K562 (cell line): ENCODE measurements around the gene HSD17B12. TPM values are rescaled to one million over a fixed set of nuclear protein-coding genes. Genes with fewer than 3 reads are reported as not detected.

ENCODE experiments used
- ATAC-seq: fragments of 200-7000 bp; cut with Tn5 transposase; 3 replicates; pipeline ENCODE4 v1.9.1; 2020; ENCODE audit warnings: moderate library complexity
- BruUV-seq: library from RNA; stranded (reverse); fragments of 400-500 nt; replicated peaks from 2 replicates; lab custom pipeline; 2021; lab: Mats Ljungman, UMichigan
- CTCF ChIA-PET: fragments of 300-600 bp; formaldehyde crosslinking; extraction: SDS; loops from one replicate; lab custom pipeline; 2021; ENCODE audit warnings: low intra/inter-chr PET ratio; lab: Yijun Ruan, JAX
- POLR2A ChIA-PET: fragments of 300-600, 350-650 bp; sonication (Branson Sonifier 250); formaldehyde crosslinking; extraction: SDS; loops from one replicate; lab custom pipeline; 2021; ENCODE audit warnings: antibody characterized with exemption, inconsistent platforms; lab: Yijun Ruan, JAX
- DNase-seq, 4 experiments: peaks; one replicate each; pipeline versions ENCODE4 v3.0.0 to v3.0.0-alpha.2; 2011 to 2018; ENCODE audit warnings: low spot score in 3 of 4, mixed read lengths in 3 of 4; ENCODE audit errors: extremely low read depth in 1 of 4
- FAIRE-seq: peaks from 2 replicates; lab custom pipeline; 2011; peaks lifted over from hg19 to GRCh38; lab: Jason Lieb, UNC
- H2AFZ ChIP-seq: 2 replicates; pipeline ENCODE4 v1.6.0; 2011; ENCODE audit warnings: low read depth, low read length, control low read depth, inconsistent platforms
- H3K27ac ChIP-seq: fragments of 200-600 bp; 3 replicates; pipeline ENCODE4 v1.8.0; 2011; ENCODE audit warnings: low read depth, mild to moderate bottlenecking, control low read depth, inconsistent platforms, low read length, moderate library complexity, mixed read lengths; ENCODE audit errors: extremely low read depth
- H3K27me3 ChIP-seq, 2 experiments: fragments of 300-600 bp in 1 of 2; 2 replicates in 1 of 2; 3 replicates in 1 of 2; pipeline versions ENCODE4 v1.6.0 to v1.8.0; 2011; ENCODE audit warnings: inconsistent platforms in 2 of 2, low read length in 2 of 2, mild to moderate bottlenecking in 1 of 2, mixed read lengths in 1 of 2, moderate library complexity in 1 of 2; ENCODE audit not compliant: control insufficient read depth in 2 of 2, insufficient read depth in 2 of 2
- H3K36me3 ChIP-seq: fragments of 300-600 bp; 3 replicates; pipeline ENCODE4 v1.8.0; 2011; ENCODE audit warnings: mild to moderate bottlenecking, low read length, inconsistent platforms; ENCODE audit not compliant: control insufficient read depth, insufficient read depth
- H3K4me1 ChIP-seq, 2 experiments: fragments of 200-600 bp in 1 of 2; replicated peaks in 1 of 2; 2 replicates in 1 of 2; 3 replicates in 1 of 2; pipeline versions ENCODE4 v1.5.1 to v1.8.0; 2011; ENCODE audit warnings: inconsistent platforms in 2 of 2, low read length in 2 of 2, mild to moderate bottlenecking in 1 of 2, mixed read lengths in 1 of 2, moderate library complexity in 1 of 2; ENCODE audit not compliant: control insufficient read depth in 2 of 2, insufficient read depth in 2 of 2
- H3K4me2 ChIP-seq: 2 replicates; pipeline ENCODE4 v1.6.1; 2011; ENCODE audit warnings: low read length, control low read depth, inconsistent platforms, mixed read lengths; ENCODE audit not compliant: insufficient read depth
- H3K4me3 ChIP-seq: fragments of 200-600 bp; sonication (generic), shearing (Covaris generic); 2 replicates; pipeline ENCODE4 v1.5.1; 2016; ENCODE audit warnings: control low read depth, inconsistent platforms
- H3K79me2 ChIP-seq: fragments of 200-600 bp; 3 replicates; pipeline ENCODE4 v1.8.0; 2011; ENCODE audit warnings: low read length, inconsistent platforms; ENCODE audit not compliant: control insufficient read depth, insufficient read depth
- H3K9ac ChIP-seq, 2 experiments: 2 replicates each; pipeline versions ENCODE4 v1.6.0 to v1.6.1; 2011; ENCODE audit warnings: low read depth in 2 of 2, low read length in 2 of 2, control low read depth in 1 of 2, inconsistent platforms in 1 of 2, mild to moderate bottlenecking in 1 of 2, mixed read lengths in 1 of 2; ENCODE audit not compliant: insufficient read depth in 1 of 2
- H3K9me1 ChIP-seq: one replicate; pipeline ENCODE4 v1.6.0; 2011; ENCODE audit warnings: inconsistent platforms, mild to moderate bottlenecking, low read length, moderate library complexity; ENCODE audit not compliant: control insufficient read depth, insufficient read depth
- H3K9me3 ChIP-seq: replicated peaks from 2 replicates; pipeline ENCODE4 v1.5.1; 2011; ENCODE audit warnings: low read depth, low read length, inconsistent platforms; ENCODE audit not compliant: control insufficient read depth, insufficient read depth
- H4K20me1 ChIP-seq: replicated peaks from 2 replicates; pipeline ENCODE4 v1.6.1; 2011; ENCODE audit warnings: low read length, inconsistent platforms, mixed read lengths; ENCODE audit not compliant: control insufficient read depth, insufficient read depth
- ARNT ChIP-seq, 2 experiments: fragments of 450-650 bp; IDR thresholded peaks; 2 replicates each; pipeline ENCODE4 v1.6.1; 2016; ENCODE audit warnings: mild to moderate bottlenecking in 1 of 2
- ATF1 ChIP-seq, 2 experiments: fragments of 450-650 bp in 1 of 2; IDR thresholded peaks; 2 replicates each; pipeline ENCODE4 v1.6.1; 2016; ENCODE audit warnings: missing compliant biosample characterization in 1 of 2, missing genetic modification characterization in 1 of 2
- ATF7 ChIP-seq: fragments of 450-650 bp; IDR thresholded peaks from 2 replicates; pipeline ENCODE4 v1.7.1; 2014; ENCODE audit warnings: mild to moderate bottlenecking, moderate library complexity
- BCL6 ChIP-seq: fragments of 250-450 bp; sonication (Bioruptor Pico); IDR thresholded peaks from 2 replicates; pipeline ENCODE4 v1.4.0; 2020
- CEBPB ChIP-seq: fragments of 450-650 bp; IDR thresholded peaks from 2 replicates; pipeline ENCODE4 v1.6.1; 2016; ENCODE audit warnings: missing genetic modification characterization, missing compliant biosample characterization
- COPS2 ChIP-seq: fragments of 450-650 bp; conservative IDR thresholded peaks from 2 replicates; pipeline ENCODE4 v1.6.1; 2016; ENCODE audit warnings: mild to moderate bottlenecking, moderate library complexity
- CREM ChIP-seq: IDR thresholded peaks from 2 replicates; pipeline ENCODE4 v1.6.1; 2014; ENCODE audit warnings: antibody characterized with exemption, low read depth
- CSDE1 ChIP-seq, 2 experiments: fragments of 450-650 bp; IDR thresholded peaks; 2 replicates each; pipeline ENCODE4 v1.6.1; 2016; ENCODE audit warnings: mild to moderate bottlenecking in 1 of 2
- ELF1 ChIP-seq: fragments of 200-800 bp; sonication (Bioruptor generic); IDR thresholded peaks from 2 replicates; pipeline ENCODE4 v1.6.1; 2016; ENCODE audit warnings: missing genetic modification characterization, missing compliant biosample characterization
- EWSR1 ChIP-seq: fragments of 450-650 bp; IDR thresholded peaks from 2 replicates; pipeline ENCODE4 v1.6.1; 2018; ENCODE audit warnings: borderline replicate concordance, mild to moderate bottlenecking, low read depth, moderate library complexity; ENCODE audit not compliant: partially characterized antibody
- FOXJ3 ChIP-seq: sonication (generic); formaldehyde crosslinking; IDR thresholded peaks from 2 replicates; pipeline ENCODE4 v1.4.0; 2020; ENCODE audit warnings: mild to moderate bottlenecking, missing genetic modification reagents
- MCM3 ChIP-seq: fragments of 450-650 bp; IDR thresholded peaks from 2 replicates; pipeline ENCODE4 v1.6.1; 2016
- NFIX ChIP-seq: fragments of 250-450 bp; sonication (Bioruptor Pico); IDR thresholded peaks from 2 replicates; pipeline ENCODE4 v1.4.0; 2020; ENCODE audit warnings: low read depth, mild to moderate bottlenecking, moderate library complexity
- NR4A1 ChIP-seq, 2 experiments: fragments of 250-450 bp in 1 of 2; fragments of 450-650 bp in 1 of 2; sonication (Bioruptor Pico) in 1 of 2; IDR thresholded peaks; 2 replicates each; pipeline versions ENCODE4 v1.4.0 to v1.6.1; 2016 to 2020; ENCODE audit warnings: mild to moderate bottlenecking in 2 of 2, missing compliant biosample characterization in 1 of 2, missing genetic modification characterization in 1 of 2, moderate library complexity in 1 of 2
- POLR2AphosphoS2 ChIP-seq: IDR thresholded peaks from 2 replicates; pipeline ENCODE4 v1.6.1; 2012; ENCODE audit warnings: low read length, improper control_type of control experiment
- RAD21 ChIP-seq, 2 experiments: fragments of 250-450 bp in 1 of 2; fragments of 450-650 bp in 1 of 2; sonication (Bioruptor Pico) in 1 of 2; formaldehyde crosslinking in 1 of 2; IDR thresholded peaks in 1 of 2; conservative IDR thresholded peaks in 1 of 2; 2 replicates each; pipeline versions ENCODE4 v1.4.0 to v1.8.0; 2020 to 2022; ENCODE audit warnings: mild to moderate bottlenecking in 2 of 2, moderate library complexity in 1 of 2
- RFX1 ChIP-seq: fragments of 450-650 bp; IDR thresholded peaks from 2 replicates; pipeline ENCODE4 v1.6.1; 2016; ENCODE audit warnings: mild to moderate bottlenecking, moderate library complexity
- SOX6 ChIP-seq: fragments of 450-650 bp; IDR thresholded peaks from 2 replicates; pipeline ENCODE4 v1.6.1; 2014; ENCODE audit warnings: mild to moderate bottlenecking
- SPI1 ChIP-seq: IDR thresholded peaks from 2 replicates; pipeline ENCODE4 v1.6.1; 2011; ENCODE audit warnings: low read depth, low read length, control low read depth, borderline replicate concordance
- USF2 ChIP-seq: sonication (generic); formaldehyde crosslinking; IDR thresholded peaks from 2 replicates; pipeline ENCODE4 v1.5.0; 2020; ENCODE audit warnings: missing genetic modification reagents
- VEZF1 ChIP-seq: fragments of 200-800 bp; sonication (Bioruptor generic); IDR thresholded peaks from 2 replicates; pipeline ENCODE4 v1.6.1; 2017; ENCODE audit warnings: missing genetic modification characterization, missing compliant biosample characterization
- ZNF586 ChIP-seq: fragments of 450-650 bp; formaldehyde crosslinking; conservative IDR thresholded peaks from 2 replicates; pipeline ENCODE4 v1.4.0; 2020; ENCODE audit warnings: mild to moderate bottlenecking, moderate library complexity
- ZNF644 ChIP-seq: fragments of 200-800 bp; sonication (Bioruptor generic); IDR thresholded peaks from 2 replicates; pipeline ENCODE4 v1.6.1; 2016; ENCODE audit warnings: low read depth, missing genetic modification characterization, missing compliant biosample characterization
- ZNF778 ChIP-seq: fragments of 450-650 bp; formaldehyde crosslinking; IDR thresholded peaks from 2 replicates; pipeline ENCODE4 v1.4.0; 2020; ENCODE audit warnings: mild to moderate bottlenecking, moderate library complexity
- WGBS: fragments of 100-300 bp; shearing (Covaris generic); methylation state at CpG from one replicate; pipeline ENCODE4 v1.1.6; 2016; ENCODE audit warnings: low coverage, mixed read lengths; ENCODE audit not compliant: insufficient coverage; ENCODE audit errors: missing lambda C conversion rate; 5-methylcytosine and 5-hydroxymethylcytosine counted together
- in situ Hi-C: fragments of 300-500 bp; cut with MboI; formaldehyde crosslinking; loops from 4 replicates; pipeline ENCODE4 v1.15.0; 2018; ENCODE audit warnings: inconsistent platforms, mixed read lengths
- intact Hi-C: fragments of 100-400 bp; cut with micrococcal nuclease; formaldehyde crosslinking; loops from 2 replicates; pipeline ENCODE4 v1.14.2; 2022
- polyA plus RNA-seq, 8 experiments: library from polyadenylated mRNA; depleted of rRNA in 4 of 8; stranded (reverse) in 5 of 8; unstranded in 3 of 8; fragments of >200 nt; fragmentation: Nextera tagmentation in 2 of 8; fragmentation: Illumina TruSeq in 1 of 8; extraction: Ambion mirVana in 2 of 8; extraction: Trizol in 1 of 8; gene quantifications; 2 replicates each; pipeline versions ENCODE4 v1.2.1 to v1.2.3, GENCODE V29; 2011 to 2014; ENCODE audit warnings: inconsistent platforms in 1 of 8, missing spikeins in 1 of 8
- total RNA-seq, 7 experiments: library from RNA; depleted of rRNA in 6 of 7; stranded (reverse); fragments of >200 nt in 6 of 7; fragmentation: Illumina TruSeq in 2 of 7; extraction: Trizol in 2 of 7; gene quantifications; 2 replicates each; pipeline versions ENCODE4 v1.2.1 to v1.2.3, GENCODE V29; 2011 to 2021; ENCODE audit warnings: low replicate concordance in 1 of 7

HSD17B12 gene
- total and polyA plus RNA-seq, 9 of the 15 experiments (the other 6 are each of a cell fraction or from before 2014, with no cell fraction given), result 9.1 to 34.5 (median 23.3) TPM

- no peaks in the 10 kb centered on the region for H4K20me1 ChIP-seq
- BruUV-seq, result no TSS peak
- CTCF ChIA-PET, result interaction anchor here (0.6 to 1.1 kb wide), 2 partner anchors 234 to 244 kb away, joined by 3 to 5 read pairs; no protein-coding TSS in a partner anchor
- H3K27me3 ChIP-seq, result no peaks in the 10 kb centered on the region
- no peaks in the 10 kb centered on the region for H3K9me1 ChIP-seq
- no peaks in the 10 kb centered on the region for H3K4me1 ChIP-seq
- peak; percentile 31; the same call in 1 of the 3 replicates for ATAC-seq
- peak; percentile 52 for FAIRE-seq
- intact Hi-C loops (loop anchor here (1.0 to 10.0 kb wide), 5 partner anchors 41 to 296 kb away; no protein-coding TSS in a partner anchor), in situ Hi-C loops (no loop called here)
- POLR2A ChIA-PET, result no interaction called here
- no peak overlapping the region for H3K9ac ChIP-seq
- no peaks in the 10 kb centered on the region for H3K36me3 ChIP-seq
- H3K27ac ChIP-seq, result no peak overlapping the region
- peak; percentile 9 to 33 (median 10) for DNase-seq
- H3K79me2 ChIP-seq, result no peaks in the 10 kb centered on the region
- H3K4me3 ChIP-seq, result no peak overlapping the region
- no peaks in the 10 kb centered on the region for H3K9me3 ChIP-seq
- WGBS, result 24% methylated on average over 7 of the region's 7 CpGs
- H3K4me2 ChIP-seq, result no peak overlapping the region
- no peak overlapping the region for H2AFZ ChIP-seq
- TF ChIP-seq ELF1 (tag) (no peak), ZNF644 (tag) (no peak), VEZF1 (CRISPR knock-in tag) (no peak), ZNF586 (CRISPR knock-in tag) (no peak), ZNF778 (CRISPR knock-in tag) (no peak), CSDE1 (IDR thresholded peaks at IDR 0.05) (no peak), ATF7 (no peak), SPI1 (no peak), NR4A1 (CRISPR knock-in tag; IDR thresholded peaks at IDR 0.05) (no peak), NR4A1 (tag; IDR thresholded peaks at IDR 0.05) (no peak), NFIX (CRISPR knock-in tag) (no peak), FOXJ3 (CRISPR knock-in tag) (no peak), EWSR1 (no peak), RAD21 (CRISPR knock-in tag; conservative IDR thresholded peaks at IDR 0.05 in 1 of 2, IDR thresholded peaks at IDR 0.05 in 1 of 2) (peak; percentile 87 to 88), CEBPB (tag) (no peak), ATF1 (CRISPR knock-in tag; IDR thresholded peaks at IDR 0.05) (no peak), ATF1 (tag; IDR thresholded peaks at IDR 0.05) (no peak), MCM3 (no peak), COPS2 (no peak), USF2 (CRISPR knock-in tag) (no peak), RFX1 (no peak), SOX6 (no peak), ARNT (IDR thresholded peaks at IDR 0.05) (no peak), CREM (no peak), POLR2AphosphoS2 (no peak), BCL6 (CRISPR knock-in tag) (no peak)
Measured at GRCh38 chr11:43810929-43811596, 130.5 kb downstream of the HSD17B12 start.
